NCI-H1436 (cell line): ENCODE measurements around the gene TLK1.
"Not testable (repeated sequence)": the region's sequence is repeated elsewhere in the genome, so short reads cannot be mapped to it uniquely, and the experiment has no call there.

Experiments used
- DNase-seq: peaks from one replicate; lab custom pipeline; 2025; lab: John Stamatoyannopoulos, UW

Gene TLK1

GRCh38 chr2:171143670-171144062 is 17.0 kb downstream of the TLK1 start:
- no peak for DNase-seq

DNA sequence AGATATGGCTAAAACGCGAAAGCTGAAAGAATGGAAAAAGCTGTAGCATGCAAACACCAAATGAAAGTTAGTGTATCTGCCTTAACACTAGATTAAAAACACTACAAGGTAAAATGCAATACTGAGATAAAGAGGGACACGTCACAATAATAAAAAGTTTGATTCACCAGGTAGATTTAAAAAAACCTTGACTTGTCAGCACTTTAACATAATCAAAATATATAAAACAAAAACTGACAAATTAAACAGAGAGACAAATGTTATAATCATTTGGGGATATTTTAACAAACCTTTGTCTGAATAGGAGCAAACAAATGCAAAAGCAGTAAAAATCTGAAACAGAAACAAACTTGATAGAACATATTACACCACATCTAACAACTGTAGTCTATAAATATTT is 18.3 kb downstream of the TLK1 start:
- DNase-seq = no peak

DNA sequence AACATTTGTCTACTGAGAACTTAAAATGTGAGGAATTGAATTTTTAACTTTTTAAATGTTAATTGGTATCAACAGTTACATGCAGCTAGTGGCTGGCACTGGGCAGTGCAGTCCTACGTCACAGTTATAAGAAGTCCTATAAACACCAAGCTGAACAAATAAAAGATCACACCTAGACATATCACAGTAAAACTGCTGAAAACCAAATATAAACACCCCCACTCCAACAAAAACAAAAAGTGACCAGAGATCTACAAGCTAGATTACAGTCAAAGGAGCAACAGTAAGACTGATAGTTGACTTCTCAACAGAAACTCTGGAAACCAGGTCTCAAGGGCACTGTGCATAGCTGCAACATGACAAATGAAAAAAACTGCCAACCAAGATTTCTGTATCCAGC is 19.4 kb downstream of the TLK1 start:
- DNase-seq = no peak

DNA sequence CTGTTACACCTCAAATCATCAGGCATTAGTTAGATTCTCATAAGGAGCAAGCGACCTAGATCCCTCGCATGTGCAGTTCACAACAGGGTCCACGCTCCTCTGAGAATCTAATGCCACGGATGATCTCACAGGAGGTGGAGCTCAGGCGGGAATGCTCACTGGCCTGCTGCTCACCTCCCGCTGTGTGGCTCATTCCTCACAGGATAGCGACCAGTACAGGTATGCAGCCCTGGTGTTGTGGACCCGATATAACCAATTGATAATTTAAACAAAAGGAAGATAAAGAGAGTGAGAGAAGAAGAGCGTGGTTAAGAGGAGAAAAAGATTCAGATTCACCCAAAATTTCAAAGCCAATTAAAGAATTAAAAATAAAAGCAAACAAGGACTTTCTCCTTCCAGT is 20.8 kb downstream of the TLK1 start:
- no peak for DNase-seq

- no peak for DNase-seq
Observed at GRCh38 chr2:171136024-171136423, 24.7 kb downstream of the TLK1 start.

GRCh38 chr2:171134624-171135230 is 26.0 kb downstream of the TLK1 start:
- no peak for DNase-seq

- DNase-seq = no peak
Observed at GRCh38 chr2:171132086-171132485, 28.6 kb downstream of the TLK1 start.

- no peak for DNase-seq
Observed at GRCh38 chr2:171128461-171128860, 32.2 kb downstream of the TLK1 start.

DNA sequence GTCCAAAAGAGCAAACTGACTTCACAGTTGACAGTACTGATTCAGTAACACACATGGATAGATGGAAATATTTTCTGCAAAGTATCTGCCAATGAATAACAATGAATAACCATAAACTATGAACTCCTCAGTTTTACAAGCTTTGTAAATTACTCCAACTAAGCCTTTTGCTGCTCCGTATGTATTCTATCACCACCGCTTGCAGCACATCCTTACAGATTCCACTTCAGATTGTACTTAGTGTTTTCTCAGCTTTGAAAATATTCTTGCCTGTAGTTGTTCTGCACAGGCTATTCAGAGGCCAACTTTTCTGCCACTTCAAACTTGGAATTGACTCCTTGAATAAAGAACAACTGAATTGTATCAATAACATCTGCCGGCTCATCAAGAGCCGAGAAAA is 36.2 kb downstream of the TLK1 start:
- DNase-seq = no peak

DNA sequence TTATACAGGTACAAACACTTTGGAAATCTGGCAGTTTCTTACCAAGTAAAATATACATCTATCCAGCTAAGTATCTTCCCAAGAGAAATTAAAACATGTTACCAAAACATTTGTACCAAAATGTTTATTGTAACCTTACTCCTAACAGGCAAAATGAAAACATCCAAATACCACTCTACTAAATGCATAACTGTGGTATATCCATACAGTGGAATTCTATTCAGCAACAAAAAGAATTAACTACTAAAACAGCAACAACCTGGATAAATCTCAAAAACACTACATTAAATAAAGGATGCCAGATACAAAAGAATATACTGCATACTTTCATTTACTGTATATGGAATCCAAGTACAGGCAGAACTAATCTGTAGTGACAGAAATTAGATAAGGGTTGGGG is 51.1 kb downstream of the TLK1 start:
- no peak for DNase-seq

DNA sequence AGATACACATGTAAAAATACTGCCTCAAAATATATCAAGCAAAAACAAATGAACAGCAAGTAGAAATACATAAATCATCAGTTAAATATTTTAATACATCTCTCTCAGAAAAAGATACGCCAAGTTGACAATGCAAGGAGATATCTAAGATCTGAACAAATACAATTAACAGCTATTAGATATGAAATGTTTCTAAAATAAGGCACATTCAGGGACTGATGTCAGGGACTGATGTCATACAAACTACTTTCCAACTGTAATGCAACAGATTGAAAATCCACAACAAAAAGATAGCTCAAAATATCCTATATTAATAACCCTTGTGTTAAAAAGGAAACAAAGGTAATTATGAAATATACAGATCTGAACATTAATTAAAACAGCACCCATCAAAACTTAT is 51.7 kb downstream of the TLK1 start:
- DNase-seq = no peak

DNA sequence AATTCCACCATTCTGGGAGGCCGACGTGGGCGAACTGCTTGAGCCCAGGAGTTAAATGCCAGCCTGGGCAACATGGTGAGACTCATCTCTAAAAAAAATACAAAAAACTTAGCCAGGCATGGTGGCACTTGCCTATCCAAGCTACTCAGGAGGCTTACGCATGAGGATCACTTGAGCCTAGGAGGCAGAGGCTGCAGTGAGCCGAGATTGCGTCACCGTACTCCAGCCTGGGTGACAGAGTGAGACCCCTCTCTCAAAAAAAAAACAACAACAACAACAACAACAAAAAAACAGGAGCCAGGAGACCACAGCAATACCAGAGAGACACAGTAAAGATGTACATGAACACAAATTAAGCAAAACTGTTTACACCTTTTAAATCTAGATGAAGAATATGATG is 52.9 kb downstream of the TLK1 start:
- DNase-seq = no peak

- no peak for DNase-seq
Observed at GRCh38 chr2:171104379-171104778, 56.3 kb downstream of the TLK1 start.

DNA sequence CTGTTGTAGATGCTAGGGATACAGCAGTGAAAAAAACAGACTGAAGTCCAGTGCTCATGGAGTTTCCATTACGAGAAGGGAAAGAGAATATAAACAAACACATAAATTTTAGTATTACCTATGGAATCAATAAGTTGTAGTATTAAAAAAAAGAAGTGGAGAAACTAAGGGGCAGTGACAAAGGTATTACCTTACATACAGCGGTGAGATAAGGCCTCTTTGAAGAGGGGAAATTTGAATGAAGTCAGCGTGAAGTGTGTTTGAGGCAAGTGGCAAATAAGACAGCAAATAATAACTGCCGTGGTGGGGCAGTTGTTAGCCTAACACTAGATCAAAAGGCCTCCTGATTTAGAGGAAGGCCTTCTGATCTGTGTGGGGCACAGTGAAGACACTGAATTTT is 57.9 kb downstream of the TLK1 start:
- peak; percentile 66 for DNase-seq

DNA sequence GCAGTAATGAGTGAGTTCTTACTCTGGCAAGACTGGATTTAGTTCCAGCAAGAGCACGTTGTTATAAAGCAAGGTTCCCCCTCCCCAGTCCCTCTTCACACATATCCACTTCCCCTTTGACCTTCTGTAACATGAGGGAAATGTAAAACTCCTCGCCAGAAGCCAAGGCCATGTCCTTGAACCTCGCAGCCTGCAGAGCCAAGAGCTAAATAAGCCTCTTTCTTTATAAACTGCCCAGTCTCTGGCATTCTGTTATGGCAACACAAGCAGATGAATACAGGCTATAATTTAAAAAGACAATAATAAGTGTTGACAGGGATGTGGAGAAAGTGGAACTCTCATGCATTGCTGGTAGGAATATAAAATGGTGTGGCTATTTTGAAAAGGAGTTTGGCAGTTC is 60.3 kb downstream of the TLK1 start:
- DNase-seq = no peak

DNA sequence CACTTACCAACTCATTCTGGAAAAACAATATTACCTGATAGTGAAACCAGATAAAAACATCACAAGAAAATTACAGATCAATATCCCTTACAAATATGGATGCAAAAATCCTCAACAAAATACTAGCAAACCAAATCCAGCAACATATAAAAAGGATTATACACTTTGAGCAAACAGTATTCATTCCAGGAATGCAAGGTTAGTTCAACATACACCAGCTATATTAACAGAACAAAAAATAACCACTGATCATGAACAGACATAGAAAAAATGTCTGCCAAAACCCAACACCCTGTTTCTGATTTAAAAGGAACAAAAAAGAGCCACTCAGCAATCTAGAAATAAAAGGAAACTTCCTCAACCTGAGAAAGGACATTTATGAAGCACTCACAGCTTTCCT is 62.1 kb downstream of the TLK1 start:
- DNase-seq = no peak

DNA sequence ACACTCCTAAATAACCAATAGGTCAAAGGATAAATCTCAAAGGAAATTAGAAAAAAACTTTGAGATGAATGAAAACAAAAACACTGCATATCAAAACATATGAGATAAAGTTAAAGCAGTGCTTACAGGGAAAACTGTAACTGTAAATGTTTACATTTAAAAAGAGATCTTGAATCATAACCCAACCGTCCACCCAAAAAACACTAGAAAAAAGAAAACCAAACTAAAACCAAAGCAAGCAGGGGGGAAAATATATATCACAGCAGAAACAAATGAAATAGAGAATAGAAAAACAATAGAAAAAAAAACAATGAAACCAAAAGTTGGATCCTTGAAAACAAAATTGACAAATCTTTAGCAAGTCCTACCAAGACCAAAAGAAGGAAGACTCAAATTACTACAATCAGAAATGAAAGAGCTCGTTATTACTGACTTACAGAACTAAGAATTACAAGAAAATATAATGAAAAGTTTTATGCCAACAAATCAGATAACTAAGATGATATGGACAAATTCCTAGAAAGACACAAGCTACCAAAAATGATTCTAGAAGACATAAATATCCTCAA is 65.6 kb downstream of the TLK1 start:
- DNase-seq = no peak

- DNase-seq = not testable (repeated sequence)
Observed at GRCh38 chr2:171091517-171091916, 69.2 kb downstream of the TLK1 start.

GRCh38 chr2:171089489-171089888 is 71.2 kb downstream of the TLK1 start:
- DNase-seq = no peak

GRCh38 chr2:171088057-171088834 is 72.4 kb downstream of the TLK1 start:
- DNase-seq = no peak

DNA sequence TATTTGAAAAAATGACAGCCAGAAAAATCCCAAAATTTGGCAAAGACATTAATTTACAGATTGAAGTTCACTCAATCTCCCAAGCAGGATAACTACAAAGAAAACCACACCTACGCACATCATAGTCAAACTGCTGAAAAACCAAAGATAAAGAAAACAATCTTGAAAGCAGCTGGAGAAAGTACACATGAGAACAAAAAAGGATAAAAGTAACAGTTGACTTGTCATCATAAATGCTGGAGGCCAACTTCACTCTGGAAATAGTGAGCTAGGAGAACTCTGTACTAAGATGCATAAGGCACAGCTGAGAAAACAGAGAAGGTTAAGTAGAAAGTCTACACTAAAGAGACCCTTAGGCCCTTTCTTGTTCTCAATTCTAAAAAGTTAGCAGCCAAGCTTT is 73.1 kb downstream of the TLK1 start:
- no peak for DNase-seq

DNA sequence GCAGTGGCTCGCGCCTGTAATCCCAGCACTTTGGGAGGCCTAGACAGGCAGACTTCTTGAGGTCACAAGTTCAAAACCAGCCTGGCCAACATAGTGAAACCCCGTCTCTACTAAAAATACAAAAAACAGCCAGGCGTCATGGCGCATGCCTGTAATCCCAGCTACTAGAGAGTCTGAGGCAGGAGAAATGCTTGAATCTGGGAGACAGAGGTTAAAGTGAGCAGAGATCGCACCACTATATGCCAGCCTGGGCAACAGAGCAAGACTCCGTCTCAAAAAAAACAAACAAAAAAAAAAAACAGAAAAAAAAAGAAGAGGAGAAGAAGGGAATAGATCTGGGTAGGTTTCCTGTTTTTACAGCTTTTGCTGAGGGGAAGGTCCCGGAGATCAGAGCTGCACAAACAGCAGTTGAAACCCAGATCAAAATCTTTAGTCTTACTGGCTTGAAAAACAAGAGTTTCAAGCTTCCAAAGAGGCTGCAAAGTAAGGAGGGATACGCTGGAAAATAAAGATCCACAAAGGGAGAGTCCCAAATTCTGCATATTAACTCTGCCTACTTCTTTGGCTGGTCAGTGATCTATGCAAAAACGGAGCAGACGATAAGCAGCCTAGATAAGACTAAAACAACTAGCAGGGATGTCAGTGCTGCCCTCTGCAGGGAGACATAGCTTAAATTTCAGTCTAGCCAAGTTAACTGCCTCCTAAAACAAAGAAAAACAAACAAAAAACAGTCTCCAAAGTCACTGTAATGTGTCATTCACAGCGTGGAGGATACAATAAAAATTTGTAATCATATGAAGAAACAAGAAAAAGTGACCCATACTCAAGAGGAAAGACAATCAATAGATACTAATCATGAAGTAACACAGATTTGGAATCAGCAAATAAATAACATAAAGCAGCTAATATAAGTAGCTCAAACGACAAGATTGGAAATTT is 74.1 kb downstream of the TLK1 start:
- DNase-seq = no peak

- peak; percentile 31 for DNase-seq
Observed at GRCh38 chr2:171084128-171084527, 76.6 kb downstream of the TLK1 start.
